B cell (primary cell): Measurements from ENCODE around the gene BRME1. TPM values are rescaled to one million over a fixed set of nuclear protein-coding genes. Genes with fewer than 3 reads are reported as not detected.
"Not testable (repeated sequence)": the region's sequence is repeated elsewhere in the genome, so short reads cannot be mapped to it uniquely, and the experiment has no call there.

Experiments used
- ATAC-seq: fragments of 200-7000 bp; cut with Tn5 transposase; one replicate; pipeline ENCODE4 v1.10.0; 2021; ENCODE audit warnings: low read depth, mild to moderate bottlenecking, moderate number of reproducible peaks, moderate library complexity
- CTCF ChIA-PET: fragments of 350-600 bp; sonication (Branson Sonifier 250); formaldehyde crosslinking; loops from one replicate; lab custom pipeline; 2021; ENCODE audit warnings: antibody characterized with exemption, inconsistent platforms; lab: Charles Lee
- POLR2A ChIA-PET: fragments of 350-600 bp; sonication (Branson Sonifier 250); formaldehyde crosslinking; loops from one replicate; lab custom pipeline; 2021; ENCODE audit warnings: antibody characterized with exemption; lab: Charles Lee
- DNase-seq: peaks from one replicate; pipeline ENCODE4 v3.0.0; 2013
- H2AFZ ChIP-seq: 2 replicates; pipeline ENCODE4 v1.6.1; 2012; ENCODE audit warnings: mild to moderate bottlenecking, low read depth, low read length; ENCODE audit not compliant: insufficient read depth, poor library complexity, severe bottlenecking
- H3K27ac ChIP-seq, 2 donors: 1 replicate in 1 of 2; 2 replicates in 1 of 2; pipeline ENCODE4 v1.5.1; 2012 to 2013; ENCODE audit warnings: low read length in 2 of 2, mild to moderate bottlenecking in 2 of 2, moderate library complexity in 1 of 2
- H3K27me3 ChIP-seq, 4 experiments: fragments of 200-600 bp in 1 of 4; sonication (generic) in 1 of 4; replicated peaks in 1 of 4; 1 replicate in 2 of 4; 2 replicates in 2 of 4; pipeline versions ENCODE4 v1.6.1 to v1.7.0; 2013 to 2016; ENCODE audit warnings: low read length in 3 of 4, mild to moderate bottlenecking in 2 of 4, mixed read lengths in 1 of 4, moderate library complexity in 1 of 4; ENCODE audit not compliant: insufficient read depth in 4 of 4, control insufficient read depth in 3 of 4; ENCODE audit errors: control extremely low read depth in 1 of 4
- H3K36me3 ChIP-seq, 2 experiments: replicated peaks in 1 of 2; 1 replicate in 1 of 2; 2 replicates in 1 of 2; pipeline versions ENCODE4 v1.6.1 to v1.7.1; 2013; ENCODE audit warnings: low read length in 1 of 2; ENCODE audit not compliant: insufficient read depth in 2 of 2, control insufficient read depth in 1 of 2; ENCODE audit errors: control extremely low read depth in 1 of 2, extremely low read depth in 1 of 2
- H3K4me1 ChIP-seq, 2 donors: fragments of 200-600 bp in 1 of 2; sonication (generic) in 1 of 2; 1 replicate in 1 of 2; 2 replicates in 1 of 2; pipeline versions ENCODE4 v1.5.1 to v1.6.1; 2013 to 2017; ENCODE audit warnings: low read length in 2 of 2; ENCODE audit not compliant: control insufficient read depth in 2 of 2, insufficient read depth in 2 of 2
- H3K4me2 ChIP-seq: replicated peaks from 2 replicates; pipeline ENCODE3; 2012; ENCODE audit warnings: mild to moderate bottlenecking, low read depth, low read length; ENCODE audit not compliant: poor library complexity, severe bottlenecking
- H3K4me3 ChIP-seq, 5 experiments: fragments of 200-600 bp in 1 of 5; sonication (generic) in 1 of 5; 1 replicate in 3 of 5; 2 replicates in 2 of 5; pipeline versions ENCODE4 v1.5.1 to v1.7.0; 2011 to 2016; ENCODE audit warnings: low read length in 4 of 5, mild to moderate bottlenecking in 4 of 5, low read depth in 2 of 5, control low read depth in 1 of 5, moderate library complexity in 1 of 5; ENCODE audit not compliant: insufficient read depth in 1 of 5; ENCODE audit errors: control extremely low read depth in 1 of 5, extremely low read depth in 1 of 5
- H3K79me2 ChIP-seq: fragments of 200-600 bp; sonication (generic); one replicate; pipeline ENCODE4 v1.6.0; 2016; ENCODE audit warnings: low read length; ENCODE audit not compliant: control insufficient read depth, insufficient read depth
- H3K9ac ChIP-seq: fragments of 200-600 bp; sonication (generic); 2 replicates; pipeline ENCODE4 v1.6.1; 2017; ENCODE audit warnings: mild to moderate bottlenecking, low read length, moderate library complexity
- H3K9me3 ChIP-seq, 3 donors: one replicate each; pipeline versions ENCODE4 v1.6.1 to v1.7.1; 2013; ENCODE audit warnings: low read length in 2 of 3; ENCODE audit not compliant: control insufficient read depth in 2 of 3, insufficient read depth in 1 of 3; ENCODE audit errors: control extremely low read depth in 1 of 3
- H4K20me1 ChIP-seq: 2 replicates; pipeline ENCODE4 v1.6.0; 2012; ENCODE audit warnings: mild to moderate bottlenecking, low read length; ENCODE audit not compliant: insufficient read depth, control insufficient read depth, poor library complexity, severe bottlenecking
- H3K27ac Mint-ChIP-seq: one replicate; pipeline ENCODE4 v1.8.0; 2021; ENCODE audit warnings: mixed read lengths
- H3K27me3 Mint-ChIP-seq: one replicate; pipeline ENCODE4 v1.8.0; 2021; ENCODE audit warnings: mixed read lengths
- H3K4me1 Mint-ChIP-seq: one replicate; pipeline ENCODE4 v1.8.0; 2021; ENCODE audit warnings: mixed read lengths
- H3K4me3 Mint-ChIP-seq: one replicate; pipeline ENCODE4 v1.8.0; 2021; ENCODE audit warnings: mixed read lengths
- H3K9me3 Mint-ChIP-seq: one replicate; pipeline ENCODE4 v1.8.0; 2022; ENCODE audit warnings: mixed read lengths; ENCODE audit not compliant: insufficient read depth
- CTCF ChIP-seq: fragments of 200-600 bp; IDR thresholded peaks from one replicate; pipeline ENCODE4 v1.8.0; 2022; ENCODE audit warnings: antibody characterized with exemption, mild to moderate bottlenecking
- EZH2 ChIP-seq: IDR thresholded peaks from 2 replicates; pipeline ENCODE4 v1.6.1; 2012; ENCODE audit warnings: borderline replicate concordance, low read depth, mild to moderate bottlenecking, moderate library complexity, low read length; ENCODE audit not compliant: insufficient read depth, poor library complexity, severe bottlenecking
- WGBS: methylation state at CpG from one replicate; pipeline ENCODE4 v1.1.5; 2013; ENCODE audit warnings: missing lambda C conversion rate; ENCODE audit not compliant: insufficient coverage; 5-methylcytosine and 5-hydroxymethylcytosine counted together
- intact Hi-C: fragments of 100-400 bp; cut with micrococcal nuclease; formaldehyde crosslinking; loops from one replicate; pipeline ENCODE4 v1.10.0; 2022
- polyA plus RNA-seq: library from polyadenylated mRNA; depleted of rRNA; stranded (reverse); fragments of >200 nt; gene quantifications from 2 replicates; pipeline ENCODE4 v1.2.3, GENCODE V29; 2012
- total RNA-seq, 2 donors: library from RNA; stranded (reverse); fragments of 120-200 nt in 1 of 2; gene quantifications; 1 replicate in 1 of 2; 2 replicates in 1 of 2; pipeline versions ENCODE4 v1.2.3 to v1.2.4, GENCODE V29; 2013 to 2022

BRME1 gene
- total and polyA plus RNA-seq, 2 donors (not counting 1 experiment from before 2014, with no cell fraction given), result 1.8 to 2.4 TPM

DNA sequence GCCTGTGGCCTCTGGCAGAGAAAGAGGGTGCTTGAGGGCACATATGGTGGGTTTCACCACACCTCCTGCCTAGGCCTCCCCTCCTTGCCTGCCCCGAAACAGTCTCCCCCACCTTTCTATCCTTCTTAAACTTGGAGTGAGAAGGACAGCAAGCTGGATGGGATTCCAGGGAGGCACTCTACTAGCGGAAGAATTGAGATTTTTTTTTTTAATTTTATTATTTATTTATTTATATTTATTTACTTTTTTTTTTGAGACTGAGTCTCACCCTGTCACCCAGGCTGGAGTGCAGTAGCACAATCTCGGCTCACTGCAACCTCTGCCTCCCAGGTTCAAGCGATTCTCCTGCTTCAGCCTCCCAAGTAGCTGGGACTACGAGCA lies 54.2 kb downstream of the BRME1 start:
- not testable (repeated sequence) for H3K4me3 Mint-ChIP-seq, H3K9me3 ChIP-seq, H3K4me2 ChIP-seq, DNase-seq, ATAC-seq, H3K9ac ChIP-seq, H3K27ac ChIP-seq, H3K4me3 ChIP-seq, H2AFZ ChIP-seq, H3K9me3 Mint-ChIP-seq, H3K79me2 ChIP-seq, H3K27me3 Mint-ChIP-seq, H3K36me3 ChIP-seq, H4K20me1 ChIP-seq
- CTCF ChIA-PET, result interaction anchor here (0.9 to 4.5 kb wide), 2 partner anchors 11 to 64 kb away, joined by 3 to 22 read pairs; no protein-coding TSS in a partner anchor
- intact Hi-C loops, result loop anchor here (1.0 kb wide), 1 partner anchor 10 kb away; no protein-coding TSS in a partner anchor
- Mint-ChIP-seq H3K4me1 (peaks cover 27% of the 10 kb centered on the region), H3K27ac (peak overlapping the region; percentile 47)
- WGBS, result no CpG with 5 or more reads among the region's 5 CpGs
- Histone ChIP-seq H3K27me3 (peaks cover 0 to 22% (median 0%) of the 10 kb centered on the region in 4 experiments), H3K4me1 (peaks cover 24 to 26% of the 10 kb centered on the region in 2 donors)
- POLR2A ChIA-PET, result interaction anchor here (0.6 to 3.5 kb wide), 4 partner anchors 14 to 64 kb away, joined by 4 to 17 read pairs (median 4); partner anchors contain the start of gene ZSWIM4

DNA sequence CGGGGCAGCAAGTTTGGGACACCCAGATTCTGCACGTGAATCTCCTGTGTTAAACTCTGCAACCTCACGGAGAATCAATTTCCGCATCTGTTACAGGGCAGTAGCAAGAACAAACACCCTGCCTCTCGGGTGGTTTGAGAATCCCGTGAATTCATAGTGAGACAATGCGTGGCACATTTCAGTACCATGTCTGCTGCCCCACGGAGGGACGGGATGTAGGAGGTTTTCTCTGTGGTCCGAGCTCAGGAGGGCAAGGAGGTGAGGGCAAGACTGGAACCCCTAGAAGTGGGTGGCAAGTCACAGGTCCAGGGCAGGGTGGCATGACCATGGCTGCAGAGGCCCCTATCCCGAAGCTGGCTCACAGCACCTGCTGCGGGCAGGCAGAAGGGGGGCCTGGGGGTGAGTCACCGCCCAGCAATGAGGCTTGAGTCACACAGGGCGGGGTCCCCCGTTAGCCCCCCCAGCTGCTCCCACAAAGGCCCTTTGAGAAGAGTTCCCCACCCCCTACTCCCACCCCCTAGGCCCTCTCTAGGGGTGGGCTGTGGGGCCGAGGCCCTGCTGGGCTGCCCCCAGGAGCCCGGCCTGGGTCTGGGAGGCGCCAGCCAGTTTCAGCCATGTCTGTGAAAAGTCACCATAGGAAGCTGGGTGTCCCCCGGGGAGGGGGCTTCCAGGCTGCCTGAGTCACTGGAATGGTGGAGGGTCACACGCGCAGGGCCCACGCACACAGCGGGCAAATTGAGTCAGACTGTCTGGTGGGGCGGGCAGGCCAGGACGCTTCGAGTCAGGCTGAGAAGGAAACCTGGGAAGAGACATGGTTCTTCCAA lies 54.8 kb downstream of the BRME1 start:
- peaks cover 0 to 22% (median 0%) of the 10 kb centered on the region in 4 experiments for H3K27me3 ChIP-seq
- Mint-ChIP-seq H3K4me3 (peak overlapping the region; percentile 83), H3K27me3 (no peaks in the 10 kb centered on the region), H3K27ac (peak overlapping the region; percentile 89), H3K9me3 (no peaks in the 10 kb centered on the region), H3K4me1 (peaks cover 33% of the 10 kb centered on the region)
- peak overlapping the region; percentile 48 for H3K9ac ChIP-seq
- no peaks in the 10 kb centered on the region for H3K9me3 ChIP-seq
- ChIA-PET POLR2A (interaction anchor here (0.6 to 3.5 kb wide), 4 partner anchors 14 to 68 kb away, joined by 3 to 17 read pairs (median 4); partner anchors contain the start of gene ZSWIM4), CTCF (interaction anchor here (0.9 to 4.5 kb wide), 2 partner anchors 11 to 63 kb away, joined by 3 to 22 read pairs; no protein-coding TSS in a partner anchor)
- intact Hi-C loops, result loop anchor here (1.0 kb wide), 1 partner anchor 10 kb away; no protein-coding TSS in a partner anchor
- no peak for TF ChIP-seq CTCF
- no peak for TF ChIP-seq EZH2
- no peaks in the 10 kb centered on the region for H4K20me1 ChIP-seq
- H3K4me2 ChIP-seq, result peak overlapping the region; percentile 70
- peaks cover 29 to 32% of the 10 kb centered on the region in 2 donors for H3K4me1 ChIP-seq
- WGBS, result 74% methylated on average over 22 of the region's 26 CpGs
- H3K36me3 ChIP-seq, result no peaks in the 10 kb centered on the region
- peak overlapping the region in 1 of 2 donors; percentile 41 for H3K27ac ChIP-seq
- peak overlapping the region in 2 of 5 experiments; percentile 11 to 35 for H3K4me3 ChIP-seq
- ATAC-seq (peak; percentile 4), DNase-seq (peak; percentile 51)
- H2AFZ ChIP-seq, result no peak overlapping the region
- H3K79me2 ChIP-seq, result no peaks in the 10 kb centered on the region
